HepG2 (cell line): ENCODE data around the gene SOAT2. TPM values are rescaled to one million over a fixed set of nuclear protein-coding genes. Genes with fewer than 3 reads are reported as not detected.

Experiments used
- ARNTL ChIP-seq: sonication (generic); formaldehyde crosslinking; IDR thresholded peaks from 2 replicates; pipeline ENCODE4 v1.4.0; 2020; ENCODE audit warnings: mild to moderate bottlenecking, missing genetic modification reagents
- CHCHD3 ChIP-seq: sonication (generic); formaldehyde crosslinking; IDR thresholded peaks from 2 replicates; pipeline ENCODE4 v1.8.0; 2022; ENCODE audit warnings: mild to moderate bottlenecking, missing genetic modification reagents, moderate library complexity
- DZIP1 ChIP-seq: sonication (generic); formaldehyde crosslinking; IDR thresholded peaks from 2 replicates; pipeline ENCODE4 v1.5.0; 2020; ENCODE audit warnings: mild to moderate bottlenecking, missing genetic modification reagents
- HNRNPH1 ChIP-seq: fragments of 200-400 bp; formaldehyde crosslinking; optimal IDR thresholded peaks from 2 replicates; pipeline ENCODE3; 2017; ENCODE audit warnings: mild to moderate bottlenecking, low read depth, low read length
- HOXA7 ChIP-seq: sonication (generic); formaldehyde crosslinking; IDR thresholded peaks from 2 replicates; pipeline ENCODE4 v1.8.1; 2022; ENCODE audit warnings: mild to moderate bottlenecking, missing genetic modification reagents, moderate library complexity
- KMT2A ChIP-seq: sonication (generic); formaldehyde crosslinking; IDR thresholded peaks from 2 replicates; pipeline ENCODE4 v1.4.0; 2020; ENCODE audit warnings: missing genetic modification reagents
- MAZ ChIP-seq, 2 experiments: sonication (generic) in 1 of 2; formaldehyde crosslinking in 1 of 2; IDR thresholded peaks; 2 replicates each; pipeline versions ENCODE4 v1.5.0 to v1.6.1; 2012 to 2020; ENCODE audit warnings: low read depth in 2 of 2, mild to moderate bottlenecking in 2 of 2, borderline replicate concordance in 1 of 2, improper control_type of control experiment in 1 of 2, low read length in 1 of 2, missing genetic modification reagents in 1 of 2, moderate library complexity in 1 of 2
- NFE2 ChIP-seq: sonication (generic); formaldehyde crosslinking; IDR thresholded peaks from 2 replicates; pipeline ENCODE4 v1.4.0; 2020; ENCODE audit warnings: missing genetic modification reagents
- POGZ ChIP-seq: sonication (generic); formaldehyde crosslinking; IDR thresholded peaks from 2 replicates; pipeline ENCODE4 v1.4.0; 2020; ENCODE audit warnings: mild to moderate bottlenecking, missing genetic modification reagents
- POLR2AphosphoS5 ChIP-seq: IDR thresholded peaks from 2 replicates; pipeline ENCODE4 v1.6.1; 2012; ENCODE audit warnings: low read depth, low read length
- PPARG ChIP-seq: conservative IDR thresholded peaks from 2 replicates; pipeline ENCODE4 v1.6.1; 2016; ENCODE audit warnings: missing biosample characterization, missing genetic modification reagents
- SAP130 ChIP-seq: IDR thresholded peaks from 2 replicates; pipeline ENCODE4 v1.6.1; 2016; ENCODE audit warnings: low read depth
- SRY ChIP-seq: sonication (generic); formaldehyde crosslinking; IDR thresholded peaks from 2 replicates; pipeline ENCODE4 v1.8.0; 2022; ENCODE audit warnings: mild to moderate bottlenecking, missing genetic modification reagents
- ZFY ChIP-seq: sonication (generic); formaldehyde crosslinking; IDR thresholded peaks from 2 replicates; pipeline ENCODE4 v1.4.0; 2020; ENCODE audit warnings: missing genetic modification reagents
- ZNF143 ChIP-seq: sonication (generic); formaldehyde crosslinking; IDR thresholded peaks from 2 replicates; pipeline ENCODE4 v1.4.0; 2020; ENCODE audit warnings: missing genetic modification reagents
- ZNF343 ChIP-seq: sonication (generic); formaldehyde crosslinking; IDR thresholded peaks from 2 replicates; pipeline ENCODE4 v1.4.0; 2020; ENCODE audit warnings: mild to moderate bottlenecking, missing genetic modification reagents
- ZNF576 ChIP-seq: sonication (generic); formaldehyde crosslinking; IDR thresholded peaks from 2 replicates; pipeline ENCODE4 v1.4.0; 2020; ENCODE audit warnings: mild to moderate bottlenecking, missing genetic modification reagents
- ZXDC ChIP-seq: sonication (generic); formaldehyde crosslinking; IDR thresholded peaks from 2 replicates; pipeline ENCODE4 v1.5.0; 2020; ENCODE audit warnings: mild to moderate bottlenecking, missing genetic modification reagents
- polyA plus RNA-seq, 8 experiments: library from polyadenylated mRNA; depleted of rRNA in 3 of 8; stranded (reverse) in 7 of 8; unstranded in 1 of 8; fragments of >200 nt; fragmentation: Illumina TruSeq in 4 of 8; extraction: Trizol in 4 of 8; gene quantifications; 2 replicates each; pipeline versions ENCODE4 v1.2.1 to v1.2.3, GENCODE V29; 2011 to 2016; ENCODE audit warnings: low read depth in 4 of 8, missing spikeins in 1 of 8, mixed read lengths in 1 of 8; ENCODE audit not compliant: insufficient read depth in 1 of 8
- total RNA-seq, 5 experiments: library from RNA; depleted of rRNA; stranded (reverse); fragments of >200 nt; fragmentation: Illumina TruSeq; extraction: Trizol; gene quantifications; 2 replicates each; pipeline ENCODE4 v1.2.3, GENCODE V29; 2016; ENCODE audit warnings: low read depth in 1 of 5
- TF ChIP-seq, protein P1 (sequence below): sonication (generic); formaldehyde crosslinking; IDR thresholded peaks from 2 replicates; pipeline ENCODE4 v1.8.0; 2023; ENCODE audit warnings: mild to moderate bottlenecking, missing genetic modification reagents
- TF ChIP-seq, protein P2 (sequence below): sonication (generic); formaldehyde crosslinking; IDR thresholded peaks from 2 replicates; pipeline ENCODE4 v1.4.0; 2020; ENCODE audit warnings: missing genetic modification reagents

SOAT2 gene
- total and polyA plus RNA-seq, 2 of the 13 experiments (the other 11 are each of a cell fraction or from before 2014, with no cell fraction given): 14.9 to 108 TPM

DNA sequence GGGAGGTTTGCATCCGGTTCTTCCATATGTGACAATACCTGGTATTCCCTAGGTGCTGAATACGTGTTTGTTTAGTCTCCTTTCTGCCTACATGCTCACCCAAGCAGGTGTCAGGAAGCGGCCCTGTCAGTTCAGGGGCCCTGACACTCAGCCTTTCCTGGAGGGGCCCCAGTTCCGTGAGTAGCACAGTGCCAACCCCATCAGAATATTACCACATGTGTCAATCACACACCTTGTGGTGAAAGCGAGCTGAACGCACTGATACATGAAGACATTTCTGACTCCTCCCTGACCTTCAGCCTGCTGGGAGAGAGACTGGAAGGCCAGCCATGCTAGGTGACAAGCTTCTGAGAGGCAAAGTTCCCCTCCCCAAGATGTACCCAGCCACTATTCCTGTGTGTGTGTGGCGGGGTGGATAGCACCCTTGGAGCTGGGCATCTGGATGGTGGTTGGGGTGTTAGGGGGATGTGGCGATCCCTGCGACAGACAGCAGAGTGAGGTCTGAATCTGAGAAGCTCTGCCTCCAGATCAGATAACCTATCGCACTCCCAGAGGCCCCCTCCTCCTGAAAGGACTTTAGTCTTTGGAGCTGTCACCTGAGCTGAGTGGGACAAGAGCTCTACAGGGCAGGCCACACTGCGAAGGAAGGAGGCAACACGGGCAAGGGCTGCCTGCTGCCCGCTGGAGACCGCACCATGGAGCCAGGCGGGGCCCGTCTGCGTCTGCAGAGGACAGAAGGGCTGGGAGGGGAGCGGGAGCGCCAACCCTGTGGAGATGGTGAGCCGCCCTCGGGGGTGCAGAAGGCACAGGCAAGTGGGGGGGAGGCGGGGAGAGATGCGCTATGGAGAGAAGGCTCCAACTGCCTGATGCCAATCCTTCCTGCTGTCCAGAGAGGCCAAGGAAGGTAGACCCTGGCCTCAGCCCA lies at the start of gene SOAT2 (continued):
- 0 out of 2 replicates have a peak, but pooled peaks have one; percentile 65 for TF ChIP-seq MAZ (IDR thresholded peaks at IDR 0.05; ENCODE audit: borderline replicate concordance, low read depth, low read length)
- peak; percentile 82 for TF ChIP-seq MAZ (CRISPR knock-in tag; IDR thresholded peaks at IDR 0.05; ENCODE audit: low read depth)
- TF ChIP-seq CHCHD3 (CRISPR knock-in tag): no peak
- TF ChIP-seq, protein P1, sequence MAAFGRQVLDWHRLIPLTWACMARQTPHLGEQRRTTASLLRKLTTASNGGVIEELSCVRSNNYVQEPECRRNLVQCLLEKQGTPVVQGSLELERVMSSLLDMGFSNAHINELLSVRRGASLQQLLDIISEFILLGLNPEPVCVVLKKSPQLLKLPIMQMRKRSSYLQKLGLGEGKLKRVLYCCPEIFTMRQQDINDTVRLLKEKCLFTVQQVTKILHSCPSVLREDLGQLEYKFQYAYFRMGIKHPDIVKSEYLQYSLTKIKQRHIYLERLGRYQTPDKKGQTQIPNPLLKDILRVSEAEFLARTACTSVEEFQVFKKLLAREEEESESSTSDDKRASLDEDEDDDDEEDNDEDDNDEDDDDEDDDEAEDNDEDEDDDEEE: no peak
- TF ChIP-seq ZNF343 (CRISPR knock-in tag): peak; percentile 71; the same call in 1 of the 2 replicates
- peak; percentile 62 for TF ChIP-seq ZFY (CRISPR knock-in tag)
- TF ChIP-seq HNRNPH1: no peak
- no peak; the same call in 1 of the 2 replicates for TF ChIP-seq ZNF576 (CRISPR knock-in tag)
- no peak for TF ChIP-seq POGZ (CRISPR knock-in tag)
- TF ChIP-seq, protein P2, sequence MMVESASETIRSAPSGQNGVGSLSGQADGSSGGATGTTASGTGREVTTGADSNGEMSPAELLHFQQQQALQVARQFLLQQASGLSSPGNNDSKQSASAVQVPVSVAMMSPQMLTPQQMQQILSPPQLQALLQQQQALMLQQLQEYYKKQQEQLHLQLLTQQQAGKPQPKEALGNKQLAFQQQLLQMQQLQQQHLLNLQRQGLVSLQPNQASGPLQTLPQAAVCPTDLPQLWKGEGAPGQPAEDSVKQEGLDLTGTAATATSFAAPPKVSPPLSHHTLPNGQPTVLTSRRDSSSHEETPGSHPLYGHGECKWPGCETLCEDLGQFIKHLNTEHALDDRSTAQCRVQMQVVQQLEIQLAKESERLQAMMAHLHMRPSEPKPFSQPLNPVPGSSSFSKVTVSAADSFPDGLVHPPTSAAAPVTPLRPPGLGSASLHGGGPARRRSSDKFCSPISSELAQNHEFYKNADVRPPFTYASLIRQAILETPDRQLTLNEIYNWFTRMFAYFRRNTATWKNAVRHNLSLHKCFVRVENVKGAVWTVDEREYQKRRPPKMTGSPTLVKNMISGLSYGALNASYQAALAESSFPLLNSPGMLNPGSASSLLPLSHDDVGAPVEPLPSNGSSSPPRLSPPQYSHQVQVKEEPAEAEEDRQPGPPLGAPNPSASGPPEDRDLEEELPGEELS (CRISPR knock-in tag): peak; percentile 32; the same call in 1 of the 2 replicates
- 0 out of 2 replicates have a peak, but pooled peaks have one; percentile 16 for TF ChIP-seq ARNTL (CRISPR knock-in tag)
- TF ChIP-seq NFE2: no peak
- TF ChIP-seq SRY (CRISPR knock-in tag): no peak
- peak; percentile 62 for TF ChIP-seq SAP130
- TF ChIP-seq ZXDC (CRISPR knock-in tag): no peak
- TF ChIP-seq ZNF143 (CRISPR knock-in tag): no peak
- TF ChIP-seq DZIP1 (CRISPR knock-in tag): no peak
- TF ChIP-seq POLR2AphosphoS5: peak; percentile 52
- no peak for TF ChIP-seq HOXA7 (CRISPR knock-in tag)
- 0 out of 2 replicates have a peak, but pooled peaks have one; percentile 25 for TF ChIP-seq KMT2A
- no peak; the same call in none of the 2 replicates for TF ChIP-seq PPARG (CRISPR knock-in tag)
